Uterus (tissue), 2 donors: Measurements from ENCODE around the gene LMCD1.

ENCODE experiments used
- POLR2A ChIP-seq, 2 donors: fragments of 450-650 bp; IDR thresholded peaks; one replicate each; pipeline ENCODE4 v1.6.1; 2016; ENCODE audit warnings: antibody characterized with exemption in 2 of 2, mild to moderate bottlenecking in 1 of 2, moderate library complexity in 1 of 2
- TF ChIP-seq, protein P1 (sequence below), 4 experiments: fragments of 200-600 bp in 2 of 4; fragments of 450-650 bp in 2 of 4; sonication (generic) in 2 of 4; IDR thresholded peaks; one replicate each; pipeline ENCODE4 v1.5.1; 2016 to 2019; ENCODE audit warnings: antibody characterized with exemption in 4 of 4, mild to moderate bottlenecking in 2 of 4, moderate library complexity in 1 of 4

DNA sequence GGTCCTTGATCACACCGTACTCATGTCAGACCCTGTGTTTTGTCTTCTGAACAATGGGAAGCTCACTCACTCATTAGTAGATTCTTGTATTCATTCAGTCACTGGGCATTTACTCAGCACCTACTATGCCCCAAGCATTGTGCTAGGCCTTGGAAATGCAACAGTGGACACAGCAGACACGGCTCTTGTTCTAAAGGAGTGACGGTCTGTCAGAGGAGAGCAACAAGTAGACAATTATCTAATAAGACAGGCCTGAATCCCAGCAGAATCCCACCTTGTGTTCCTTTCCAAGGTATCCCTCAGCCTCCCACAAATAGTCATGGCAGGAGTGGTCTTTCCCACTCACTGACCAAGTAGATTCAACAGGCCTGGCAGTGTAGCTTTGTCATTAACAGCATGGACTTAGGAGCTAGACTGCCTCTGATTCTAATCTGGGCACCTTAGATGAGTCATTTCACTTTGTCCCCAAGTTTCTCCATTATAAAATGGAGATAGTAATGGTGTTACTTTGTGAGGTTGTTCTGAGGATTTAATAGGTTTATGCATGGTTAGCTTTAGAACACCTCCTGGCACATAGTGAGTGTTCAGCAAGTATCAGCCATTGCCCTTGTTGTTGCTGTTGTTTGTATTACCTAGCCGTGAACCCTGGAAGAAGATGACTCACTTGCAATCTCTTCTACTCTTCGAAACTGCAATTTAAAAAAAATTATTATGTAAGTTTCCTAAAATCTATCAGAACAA, 73.9 kb downstream of the LMCD1 start:
- TF ChIP-seq, protein P1, sequence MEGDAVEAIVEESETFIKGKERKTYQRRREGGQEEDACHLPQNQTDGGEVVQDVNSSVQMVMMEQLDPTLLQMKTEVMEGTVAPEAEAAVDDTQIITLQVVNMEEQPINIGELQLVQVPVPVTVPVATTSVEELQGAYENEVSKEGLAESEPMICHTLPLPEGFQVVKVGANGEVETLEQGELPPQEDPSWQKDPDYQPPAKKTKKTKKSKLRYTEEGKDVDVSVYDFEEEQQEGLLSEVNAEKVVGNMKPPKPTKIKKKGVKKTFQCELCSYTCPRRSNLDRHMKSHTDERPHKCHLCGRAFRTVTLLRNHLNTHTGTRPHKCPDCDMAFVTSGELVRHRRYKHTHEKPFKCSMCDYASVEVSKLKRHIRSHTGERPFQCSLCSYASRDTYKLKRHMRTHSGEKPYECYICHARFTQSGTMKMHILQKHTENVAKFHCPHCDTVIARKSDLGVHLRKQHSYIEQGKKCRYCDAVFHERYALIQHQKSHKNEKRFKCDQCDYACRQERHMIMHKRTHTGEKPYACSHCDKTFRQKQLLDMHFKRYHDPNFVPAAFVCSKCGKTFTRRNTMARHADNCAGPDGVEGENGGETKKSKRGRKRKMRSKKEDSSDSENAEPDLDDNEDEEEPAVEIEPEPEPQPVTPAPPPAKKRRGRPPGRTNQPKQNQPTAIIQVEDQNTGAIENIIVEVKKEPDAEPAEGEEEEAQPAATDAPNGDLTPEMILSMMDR (IDR thresholded peaks at IDR 0.05): no peak
- TF ChIP-seq POLR2A (IDR thresholded peaks at IDR 0.05): no peak
